CD4-positive, alpha-beta T cell (primary cell): ENCODE results near the gene RPN1. TPM values are rescaled to one million over a fixed set of nuclear protein-coding genes. Genes with fewer than 3 reads are reported as not detected.
A peak's percentile ranks its signal among the peaks of the same experiment; 100 is the strongest.

ENCODE experiments used
- ATAC-seq: fragments of 200-7000 bp; cut with Tn5 transposase; one replicate; pipeline ENCODE4 v1.10.0; 2022; ENCODE audit warnings: mild to moderate bottlenecking; ENCODE audit not compliant: poor library complexity
- CTCF ChIA-PET: fragments of 350-600 bp; sonication (Branson Sonifier 250); formaldehyde crosslinking; loops from one replicate; lab custom pipeline; 2021; ENCODE audit warnings: antibody characterized with exemption, inconsistent platforms; lab: Charles Lee
- POLR2A ChIA-PET: fragments of 350-600 bp; sonication (Branson Sonifier 250); formaldehyde crosslinking; loops from one replicate; lab custom pipeline; 2021; ENCODE audit warnings: antibody characterized with exemption, inconsistent platforms; lab: Charles Lee
- DNase-seq, 14 experiments: peaks; one replicate each; pipeline ENCODE4 v3.0.0-alpha.2; 2013 to 2020; ENCODE audit warnings: mixed read lengths in 2 of 14
- H3K27ac ChIP-seq, 2 donors: one replicate each; pipeline versions ENCODE4 v1.5.1 to v1.7.0; 2013; ENCODE audit warnings: low read length in 2 of 2, low read depth in 1 of 2, mild to moderate bottlenecking in 1 of 2
- H3K27me3 ChIP-seq, 2 experiments: 1 replicate in 1 of 2; 2 replicates in 1 of 2; pipeline versions ENCODE4 v1.6.1 to v1.7.0; 2013; ENCODE audit warnings: low read length in 2 of 2, control low read depth in 1 of 2, mild to moderate bottlenecking in 1 of 2, moderate library complexity in 1 of 2; ENCODE audit not compliant: insufficient read depth in 2 of 2, control insufficient read depth in 1 of 2
- H3K36me3 ChIP-seq: one replicate; pipeline ENCODE4 v1.6.1; 2013; ENCODE audit warnings: low read length, control low read depth; ENCODE audit not compliant: insufficient read depth
- H3K4me1 ChIP-seq: one replicate; pipeline ENCODE4 v1.6.1; 2013; ENCODE audit warnings: low read length, control low read depth; ENCODE audit not compliant: insufficient read depth
- H3K4me3 ChIP-seq: one replicate; pipeline ENCODE4 v1.5.1; 2013; ENCODE audit warnings: mild to moderate bottlenecking, low read length, moderate library complexity
- H3K9me3 ChIP-seq, 2 experiments: 1 replicate in 1 of 2; 2 replicates in 1 of 2; pipeline versions ENCODE4 v1.6.1 to v1.7.0; 2013; ENCODE audit warnings: low read length in 2 of 2, mild to moderate bottlenecking in 2 of 2, control low read depth in 1 of 2, moderate library complexity in 1 of 2; ENCODE audit not compliant: control insufficient read depth in 1 of 2, insufficient read depth in 1 of 2
- H3K27ac Mint-ChIP-seq: one replicate; pipeline ENCODE4 v1.8.0; 2020; ENCODE audit warnings: mixed read lengths
- H3K27me3 Mint-ChIP-seq: one replicate; pipeline ENCODE4 v1.8.0; 2021; ENCODE audit warnings: mixed read lengths
- H3K36me3 Mint-ChIP-seq: one replicate; pipeline ENCODE4 v1.8.0; 2021; ENCODE audit warnings: low read depth, mixed read lengths
- H3K4me1 Mint-ChIP-seq: one replicate; pipeline ENCODE4 v1.8.0; 2021; ENCODE audit warnings: low read depth, mixed read lengths
- H3K4me3 Mint-ChIP-seq: one replicate; pipeline ENCODE4 v1.8.0; 2020; ENCODE audit warnings: mild to moderate bottlenecking, mixed read lengths
- H3K9me3 Mint-ChIP-seq: one replicate; pipeline ENCODE4 v1.8.0; 2020; ENCODE audit warnings: mixed read lengths
- CTCF ChIP-seq: fragments of 200-600 bp; IDR thresholded peaks from one replicate; pipeline ENCODE4 v1.8.0; 2022; ENCODE audit warnings: antibody characterized with exemption, mild to moderate bottlenecking
- intact Hi-C, 2 experiments: fragments of 100-400 bp; cut with DNase I in 1 of 2; cut with micrococcal nuclease in 1 of 2; formaldehyde crosslinking; loops; one replicate each; pipeline versions ENCODE4 v1.15.1 to v1.9.0; 2023 to 2025; cut with DNase I, micrococcal nuclease
- total RNA-seq, 174 experiments: library from RNA in 2 of 174; stranded (reverse) in 2 of 174; gene quantifications; one replicate each; pipeline ENCODE4 v1.2.3 and lab custom pipeline; 2021 to 2026

The RPN1 gene
- total RNA-seq, 2 experiments from 2014 or later = 67.7 to 72.6 TPM

- Histone ChIP-seq H3K9me3 (no peaks in the 10 kb centered on the region), H3K36me3 (peaks cover 39% of the 10 kb centered on the region), H3K27me3 (no peaks in the 10 kb centered on the region), H3K27ac (peak overlapping the region; percentile 89 to 91), H3K4me1 (peaks cover 28% of the 10 kb centered on the region), H3K4me3 (peak overlapping the region; percentile 99)
- TF ChIP-seq CTCF = peak; percentile 96
- H3K4me1 Mint-ChIP-seq = peaks cover 29% of the 10 kb centered on the region
- DNase-seq = peak; percentile 94 to 100 (median 99)
- ChIA-PET CTCF (interaction anchor here (0.6 to 1.7 kb wide), 30 partner anchors 8 to 822 kb away, joined by 3 to 21 read pairs (median 5); partner anchors contain the start of genes ACAD9, IFT122, MBD4 and RPN1), POLR2A (interaction anchor here (0.6 to 2.6 kb wide), 18 partner anchors 32 to 698 kb away, joined by 3 to 31 read pairs (median 6); partner anchors contain the start of genes ACAD9, CNBP, RAB7A and RPN1)
- intact Hi-C loops = loop anchor here (1.0 to 5.0 kb wide), 9 partner anchors 33 to 945 kb away; partner anchors contain the start of genes RPN1 (in 2 of the 2), ABTB1 (in 1 of the 2) and ACAD9 (in 1 of the 2)
- no peaks in the 10 kb centered on the region for H3K9me3 Mint-ChIP-seq
- no peaks in the 10 kb centered on the region for H3K27me3 Mint-ChIP-seq
- H3K27ac Mint-ChIP-seq = peak overlapping the region; percentile 96
- peak; percentile 92 for ATAC-seq
- H3K36me3 Mint-ChIP-seq = peaks cover 51% of the 10 kb centered on the region
- H3K4me3 Mint-ChIP-seq = peak overlapping the region; percentile 98
These were observed 32.8 kb downstream of the RPN1 start for GRCh38 chr3:128617557-128618397.

GRCh38 chr3:128617270-128617556 is 33.4 kb downstream of the RPN1 start:
- no peaks in the 10 kb centered on the region for H3K27me3 ChIP-seq
- H3K27me3 Mint-ChIP-seq = no peaks in the 10 kb centered on the region
- H3K4me1 ChIP-seq = peaks cover 28% of the 10 kb centered on the region
- ATAC-seq = peak; percentile 32
- intact Hi-C loops = loop anchor here (1.0 to 5.0 kb wide), 7 partner anchors 33 to 945 kb away; partner anchors contain the start of genes RPN1 (in 2 of the 2), ABTB1 (in 1 of the 2) and ACAD9 (in 1 of the 2)
- H3K9me3 ChIP-seq = no peaks in the 10 kb centered on the region
- no peaks in the 10 kb centered on the region for H3K9me3 Mint-ChIP-seq
- peak overlapping the region; percentile 96 for H3K27ac Mint-ChIP-seq
- peak in 1 of 14 experiments; percentile 17 for DNase-seq
- H3K4me3 ChIP-seq = peak overlapping the region; percentile 99
- peaks cover 35% of the 10 kb centered on the region for H3K36me3 ChIP-seq
- H3K4me1 Mint-ChIP-seq = peaks cover 29% of the 10 kb centered on the region
- H3K27ac ChIP-seq = peak overlapping the region; percentile 89 to 91
- CTCF ChIA-PET = interaction anchor here (0.7 to 1.7 kb wide), 25 partner anchors 9 to 266 kb away, joined by 3 to 21 read pairs (median 5); partner anchors contain the start of genes ACAD9 and RPN1
- H3K36me3 Mint-ChIP-seq = peaks cover 45% of the 10 kb centered on the region
- TF ChIP-seq CTCF = no peak
- POLR2A ChIA-PET = interaction anchor here (0.6 to 2.6 kb wide), 18 partner anchors 33 to 698 kb away, joined by 3 to 31 read pairs (median 6); partner anchors contain the start of genes ACAD9, CNBP, RAB7A and RPN1
- peak overlapping the region; percentile 98 for H3K4me3 Mint-ChIP-seq

- H3K9me3 ChIP-seq = no peaks in the 10 kb centered on the region
- DNase-seq (peak in 1 of 14 experiments; percentile 42), ATAC-seq (no peak)
- intact Hi-C loops = loop anchor here (1.0 to 5.0 kb wide), 7 partner anchors 34 to 944 kb away; partner anchors contain the start of genes RPN1 (in 2 of the 2), ABTB1 (in 1 of the 2) and ACAD9 (in 1 of the 2)
- H3K27ac ChIP-seq = peak overlapping the region; percentile 89 to 91
- H3K4me1 ChIP-seq = peaks cover 28% of the 10 kb centered on the region
- POLR2A ChIA-PET = interaction anchor here (0.6 to 2.6 kb wide), 8 partner anchors 37 to 699 kb away, joined by 3 to 31 read pairs (median 8); partner anchors contain the start of genes RAB7A and RUVBL1
- Mint-ChIP-seq H3K36me3 (peaks cover 40% of the 10 kb centered on the region), H3K9me3 (no peaks in the 10 kb centered on the region), H3K27me3 (no peaks in the 10 kb centered on the region), H3K4me1 (peaks cover 29% of the 10 kb centered on the region), H3K27ac (peak overlapping the region; percentile 96), H3K4me3 (peak overlapping the region; percentile 98)
- peaks cover 29% of the 10 kb centered on the region for H3K36me3 ChIP-seq
- no peak for TF ChIP-seq CTCF
- H3K4me3 ChIP-seq = peak overlapping the region; percentile 99
- no peaks in the 10 kb centered on the region for H3K27me3 ChIP-seq
- CTCF ChIA-PET = interaction anchor here (0.7 to 1.7 kb wide), 8 partner anchors 20 to 262 kb away, joined by 3 to 18 read pairs (median 6); partner anchors contain the start of genes ACAD9 and RPN1
These were observed 33.9 kb downstream of the RPN1 start for GRCh38 chr3:128616516-128617269.
